Natural killer cell (primary cell): ENCODE measurements around the gene GNG4. TPM values are rescaled to one million over a fixed set of nuclear protein-coding genes. Genes with fewer than 3 reads are reported as not detected.

Source experiments
- ATAC-seq, 3 donors: fragments of 150-1000 bp in 2 of 3; fragments of 200-7000 bp in 1 of 3; cut with Tn5 transposase; 1 replicate in 1 of 3; 2 replicates in 2 of 3; pipeline ENCODE4 v1.10.0; 2021; ENCODE audit warnings: mild to moderate bottlenecking in 2 of 3, moderate library complexity in 2 of 3
- DNase-seq, 2 donors: peaks; one replicate each; pipeline versions ENCODE4 v3.0.0 to v3.0.0-alpha.2; 2013 to 2021; ENCODE audit warnings: mixed read lengths in 1 of 2
- H3K27ac ChIP-seq: one replicate; pipeline ENCODE4 v1.5.1; 2013; ENCODE audit warnings: mild to moderate bottlenecking, low read length
- H3K27me3 ChIP-seq: one replicate; pipeline ENCODE4 v1.6.1; 2013; ENCODE audit warnings: low read length; ENCODE audit not compliant: control insufficient read depth, insufficient read depth
- H3K36me3 ChIP-seq: one replicate; pipeline ENCODE4 v1.6.1; 2013; ENCODE audit warnings: low read length; ENCODE audit not compliant: control insufficient read depth, insufficient read depth
- H3K4me1 ChIP-seq: one replicate; pipeline ENCODE4 v1.6.1; 2013; ENCODE audit warnings: low read length; ENCODE audit not compliant: control insufficient read depth, insufficient read depth
- H3K4me3 ChIP-seq: one replicate; pipeline ENCODE4 v1.5.1; 2013; ENCODE audit warnings: low read length
- H3K9me3 ChIP-seq: one replicate; pipeline ENCODE4 v1.6.1; 2013; ENCODE audit warnings: low read length; ENCODE audit not compliant: control insufficient read depth, insufficient read depth
- H3K27ac Mint-ChIP-seq, 2 donors: one replicate each; pipeline ENCODE4 v1.8.0; 2022; ENCODE audit warnings: mild to moderate bottlenecking in 2 of 2, mixed read lengths in 2 of 2, moderate library complexity in 1 of 2
- H3K27me3 Mint-ChIP-seq, 2 donors: one replicate each; pipeline ENCODE4 v1.8.0; 2022; ENCODE audit warnings: low read depth in 2 of 2, mixed read lengths in 2 of 2
- H3K36me3 Mint-ChIP-seq: one replicate; pipeline ENCODE4 v1.8.0; 2022; ENCODE audit warnings: mixed read lengths
- H3K4me1 Mint-ChIP-seq, 2 donors: one replicate each; pipeline ENCODE4 v1.8.0; 2022; ENCODE audit warnings: mixed read lengths in 2 of 2
- H3K4me3 Mint-ChIP-seq: one replicate; pipeline ENCODE4 v1.8.0; 2022; ENCODE audit warnings: mild to moderate bottlenecking, moderate library complexity, mixed read lengths
- H3K9me3 Mint-ChIP-seq, 2 donors: one replicate each; pipeline ENCODE4 v1.8.0; 2022; ENCODE audit warnings: mixed read lengths in 2 of 2
- WGBS: methylation state at CpG from one replicate; pipeline ENCODE4 v1.1.7; 2013; ENCODE audit warnings: missing lambda C conversion rate; ENCODE audit not compliant: insufficient coverage; 5-methylcytosine and 5-hydroxymethylcytosine counted together
- intact Hi-C: fragments of 100-400 bp; cut with micrococcal nuclease; formaldehyde crosslinking; loops from one replicate; pipeline ENCODE4 v1.14.2; 2022
- total RNA-seq, 4 donors: library from RNA; stranded (reverse); fragments of 120-200 nt in 1 of 4; gene quantifications; one replicate each; pipeline versions ENCODE4 v1.2.3 to v1.2.4, GENCODE V29; 2013 to 2022
- TF ChIP-seq, protein P1 (sequence below): fragments of 200-600 bp; IDR thresholded peaks from one replicate; pipeline ENCODE4 v1.8.0; 2022; ENCODE audit warnings: antibody characterized with exemption

Gene GNG4
- total RNA-seq, 3 donors from 2014 or later (not counting 1 experiment from before 2014, with no cell fraction given): 0.07 to 0.12 TPM; not detected in 1

DNA sequence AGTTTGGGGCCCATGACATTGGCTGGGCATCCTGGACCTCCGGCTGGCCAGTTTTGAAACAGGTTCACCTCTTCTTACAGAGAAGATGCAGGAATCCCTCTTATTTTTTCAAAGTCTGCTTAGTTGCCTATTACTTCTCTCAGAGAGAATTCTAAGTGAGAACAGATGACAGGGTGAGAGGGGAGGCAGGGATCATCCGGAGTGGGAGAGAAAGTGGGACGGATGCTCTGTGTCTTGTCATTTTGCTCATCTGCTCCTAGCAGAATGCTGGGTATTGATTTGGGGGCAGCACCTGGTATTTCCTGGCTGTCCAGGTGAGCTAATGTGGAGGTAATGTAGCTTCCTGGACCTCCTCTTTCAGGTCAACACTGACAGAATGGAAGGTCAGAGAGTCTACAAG, 32.4 kb downstream of the GNG4 start:
- intact Hi-C loops: no loop called here
- Histone ChIP-seq H3K4me3 (no peak overlapping the region), H3K4me1 (no peaks in the 10 kb centered on the region), H3K27me3 (no peaks in the 10 kb centered on the region), H3K27ac (no peak overlapping the region), H3K36me3 (no peaks in the 10 kb centered on the region), H3K9me3 (no peaks in the 10 kb centered on the region)
- TF ChIP-seq, protein P1, sequence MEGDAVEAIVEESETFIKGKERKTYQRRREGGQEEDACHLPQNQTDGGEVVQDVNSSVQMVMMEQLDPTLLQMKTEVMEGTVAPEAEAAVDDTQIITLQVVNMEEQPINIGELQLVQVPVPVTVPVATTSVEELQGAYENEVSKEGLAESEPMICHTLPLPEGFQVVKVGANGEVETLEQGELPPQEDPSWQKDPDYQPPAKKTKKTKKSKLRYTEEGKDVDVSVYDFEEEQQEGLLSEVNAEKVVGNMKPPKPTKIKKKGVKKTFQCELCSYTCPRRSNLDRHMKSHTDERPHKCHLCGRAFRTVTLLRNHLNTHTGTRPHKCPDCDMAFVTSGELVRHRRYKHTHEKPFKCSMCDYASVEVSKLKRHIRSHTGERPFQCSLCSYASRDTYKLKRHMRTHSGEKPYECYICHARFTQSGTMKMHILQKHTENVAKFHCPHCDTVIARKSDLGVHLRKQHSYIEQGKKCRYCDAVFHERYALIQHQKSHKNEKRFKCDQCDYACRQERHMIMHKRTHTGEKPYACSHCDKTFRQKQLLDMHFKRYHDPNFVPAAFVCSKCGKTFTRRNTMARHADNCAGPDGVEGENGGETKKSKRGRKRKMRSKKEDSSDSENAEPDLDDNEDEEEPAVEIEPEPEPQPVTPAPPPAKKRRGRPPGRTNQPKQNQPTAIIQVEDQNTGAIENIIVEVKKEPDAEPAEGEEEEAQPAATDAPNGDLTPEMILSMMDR: no peak
- no peaks in the 10 kb centered on the region for H3K9me3 Mint-ChIP-seq
- no peak overlapping the region for H3K4me3 Mint-ChIP-seq
- DNase-seq: no peak
- WGBS: 97% methylated on average over 3 of the region's 3 CpGs
- no peaks in the 10 kb centered on the region for H3K36me3 Mint-ChIP-seq
- H3K27me3 Mint-ChIP-seq: peaks cover 0 to 4% of the 10 kb centered on the region in 2 donors
- ATAC-seq: no peak
- H3K4me1 Mint-ChIP-seq: no peaks in the 10 kb centered on the region
- no peak overlapping the region for H3K27ac Mint-ChIP-seq

DNA sequence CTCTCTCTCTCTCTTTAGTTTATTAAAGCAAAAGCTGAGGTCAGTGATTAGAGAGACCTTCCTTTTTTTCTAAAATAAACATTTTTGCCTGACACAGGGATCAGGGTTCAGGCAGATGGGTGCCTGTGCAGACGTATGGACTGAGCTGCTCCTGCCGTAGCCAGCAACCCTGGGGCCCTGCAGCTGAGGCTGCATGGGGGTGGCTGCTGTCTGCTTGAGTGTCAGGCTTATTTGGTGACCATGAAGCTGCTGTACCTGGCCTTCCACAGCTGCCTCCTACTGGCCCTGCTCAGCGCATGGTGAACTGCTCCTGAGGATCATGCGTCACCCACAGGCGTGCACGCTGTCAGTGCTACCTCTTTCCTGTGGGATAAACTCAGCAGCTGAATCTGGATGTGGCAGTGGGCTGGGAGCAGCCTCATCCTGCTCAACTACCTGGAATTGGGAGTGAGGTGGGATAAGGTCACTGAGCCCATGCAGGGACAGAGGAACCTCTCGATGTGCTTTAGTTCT, 35.1 kb downstream of the GNG4 start:
- H3K4me1 Mint-ChIP-seq: no peaks in the 10 kb centered on the region
- no peaks in the 10 kb centered on the region for H3K27me3 ChIP-seq
- DNase-seq (no peak), ATAC-seq (no peak)
- no peaks in the 10 kb centered on the region for H3K9me3 ChIP-seq
- H3K4me3 Mint-ChIP-seq: no peak overlapping the region
- no peak overlapping the region for H3K27ac ChIP-seq
- H3K36me3 ChIP-seq: no peaks in the 10 kb centered on the region
- intact Hi-C loops: no loop called here
- H3K4me1 ChIP-seq: no peaks in the 10 kb centered on the region
- peaks cover 0 to 4% of the 10 kb centered on the region in 2 donors for H3K27me3 Mint-ChIP-seq
- no peaks in the 10 kb centered on the region for H3K9me3 Mint-ChIP-seq
- H3K27ac Mint-ChIP-seq: no peak overlapping the region
- no peaks in the 10 kb centered on the region for H3K36me3 Mint-ChIP-seq
- 89% methylated on average over 7 of the region's 7 CpGs for WGBS
- TF ChIP-seq, protein P1: no peak
- H3K4me3 ChIP-seq: no peak overlapping the region

GRCh38 chr1:235613602-235614001, 36.0 kb downstream of the GNG4 start:
- intact Hi-C loops: no loop called here
- H3K36me3 ChIP-seq: no peaks in the 10 kb centered on the region
- WGBS: 89% methylated on average over 2 of the region's 2 CpGs

More at GRCh38 chr1:235613602-235614001, 36.0 kb downstream of the GNG4 start:
- Mint-ChIP-seq H3K9me3 (no peaks in the 10 kb centered on the region), H3K4me1 (no peaks in the 10 kb centered on the region), H3K4me3 (no peak overlapping the region), H3K27ac (no peak overlapping the region), H3K27me3 (peaks cover 0 to 4% of the 10 kb centered on the region in 2 donors), H3K36me3 (no peaks in the 10 kb centered on the region)
- no peaks in the 10 kb centered on the region for H3K9me3 ChIP-seq
- ATAC-seq (no peak), DNase-seq (no peak)
- TF ChIP-seq, protein P1: no peak
- no peaks in the 10 kb centered on the region for H3K4me1 ChIP-seq
- no peaks in the 10 kb centered on the region for H3K27me3 ChIP-seq
- H3K4me3 ChIP-seq: no peak overlapping the region
- no peak overlapping the region for H3K27ac ChIP-seq
